ENCODE results near the gene SLC28A1.

DNA sequence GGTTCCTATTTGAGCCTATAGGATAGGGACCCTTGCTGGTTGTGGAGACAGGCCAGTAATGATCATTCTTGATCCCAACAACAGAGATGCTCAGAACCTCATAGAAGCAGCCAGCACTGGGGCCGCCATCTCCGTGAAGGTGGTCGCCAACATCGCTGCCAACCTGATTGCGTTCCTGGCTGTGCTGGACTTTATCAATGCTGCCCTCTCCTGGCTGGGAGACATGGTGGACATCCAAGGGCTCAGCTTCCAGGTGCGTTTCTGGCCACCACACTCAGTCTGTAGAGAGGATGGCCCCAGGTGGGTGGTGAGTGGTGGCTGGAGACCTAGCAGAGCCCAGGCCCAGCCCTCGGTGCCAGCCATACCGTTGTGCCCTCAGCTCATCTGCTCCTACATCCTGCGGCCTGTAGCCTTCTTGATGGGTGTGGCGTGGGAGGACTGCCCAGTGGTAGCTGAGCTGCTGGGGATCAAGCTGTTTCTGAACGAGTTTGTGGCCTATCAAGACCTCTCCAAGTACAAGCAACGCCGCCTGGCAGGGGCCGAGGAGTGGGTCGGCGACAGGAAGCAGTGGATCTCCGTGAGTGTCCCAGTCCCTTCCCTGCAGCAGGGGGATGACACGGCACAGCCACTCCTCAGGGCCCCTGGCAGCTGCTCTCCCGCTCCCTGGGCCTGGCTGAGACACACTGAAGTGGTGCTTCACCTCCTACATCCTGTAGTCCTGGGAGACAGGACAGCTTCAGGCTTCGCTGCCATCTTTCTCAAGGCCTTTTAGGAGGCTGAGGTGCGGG lies 50.7 kb downstream of the SLC28A1 start:
- TF ChIP-seq CTCF (IDR thresholded peaks at IDR 0.05) (no peak), POLR2A (IDR thresholded peaks at IDR 0.05) (no peak)
